Neutrophil (primary cell): ENCODE results near the gene CACNA2D4.
"Not testable (repeated sequence)": the region's sequence is repeated elsewhere in the genome, so short reads cannot be mapped to it uniquely, and the experiment has no call there.

Experiments
- H3K27ac ChIP-seq: fragments of 200-600 bp; sonication (generic); 2 replicates; pipeline ENCODE4 v1.5.1; 2016; ENCODE audit warnings: mild to moderate bottlenecking, moderate library complexity
- H3K27me3 ChIP-seq: fragments of 200-600 bp; sonication (generic); 2 replicates; pipeline ENCODE4 v1.6.0; 2016; ENCODE audit warnings: mild to moderate bottlenecking
- H3K36me3 ChIP-seq: fragments of 200-600 bp; sonication (generic); 2 replicates; pipeline ENCODE4 v1.5.1; 2017
- H3K4me1 ChIP-seq, 2 experiments: fragments of 200-600 bp in 1 of 2; sonication (generic) in 1 of 2; 1 replicate in 1 of 2; 2 replicates in 1 of 2; pipeline versions ENCODE4 v1.5.1 to v1.6.1; 2013 to 2016; ENCODE audit warnings: low read depth in 1 of 2, low read length in 1 of 2, mild to moderate bottlenecking in 1 of 2, moderate library complexity in 1 of 2; ENCODE audit not compliant: control insufficient read depth in 1 of 2, insufficient read depth in 1 of 2
- H3K4me3 ChIP-seq, 2 experiments: fragments of 200-600 bp in 1 of 2; sonication (generic) in 1 of 2; 1 replicate in 1 of 2; 2 replicates in 1 of 2; pipeline ENCODE4 v1.5.1; 2013 to 2016; ENCODE audit warnings: low read depth in 1 of 2, low read length in 1 of 2, mild to moderate bottlenecking in 1 of 2, moderate library complexity in 1 of 2
- H3K9me3 ChIP-seq: fragments of 200-600 bp; sonication (generic); 2 replicates; pipeline ENCODE4 v1.5.1; 2016
- CTCF ChIP-seq: fragments of 200-600 bp; sonication (generic); IDR thresholded peaks from 2 replicates; pipeline ENCODE4 v1.5.1; 2016; ENCODE audit warnings: antibody characterized with exemption

Gene CACNA2D4

GRCh38 chr12:1819050-1819449, 99.4 kb downstream of the CACNA2D4 start:
- H3K4me3 ChIP-seq = no peak overlapping the region
- peaks cover 6 to 9% of the 10 kb centered on the region in 2 experiments for H3K4me1 ChIP-seq
- no peak for TF ChIP-seq CTCF
- H3K27ac ChIP-seq = no peak overlapping the region
- no peaks in the 10 kb centered on the region for H3K36me3 ChIP-seq
- no peaks in the 10 kb centered on the region for H3K9me3 ChIP-seq
- H3K27me3 ChIP-seq = peaks cover 61% of the 10 kb centered on the region

GRCh38 chr12:1817928-1818327, 100.5 kb downstream of the CACNA2D4 start:
- not testable (repeated sequence) for H3K36me3 ChIP-seq, H3K4me3 ChIP-seq, H3K27ac ChIP-seq, H3K9me3 ChIP-seq
- peaks cover 18 to 20% of the 10 kb centered on the region in 2 experiments for H3K4me1 ChIP-seq
- H3K27me3 ChIP-seq = peaks cover 56% of the 10 kb centered on the region

GRCh38 chr12:1816730-1817348, 101.6 kb downstream of the CACNA2D4 start:
- peaks cover 28 to 31% of the 10 kb centered on the region in 2 experiments for H3K4me1 ChIP-seq
- no peak overlapping the region for H3K4me3 ChIP-seq
- no peak for TF ChIP-seq CTCF
- no peaks in the 10 kb centered on the region for H3K36me3 ChIP-seq
- no peaks in the 10 kb centered on the region for H3K9me3 ChIP-seq
- H3K27ac ChIP-seq = no peak overlapping the region
- H3K27me3 ChIP-seq = peaks cover 45% of the 10 kb centered on the region

- Histone ChIP-seq H3K27me3 (peaks cover 37% of the 10 kb centered on the region), H3K9me3 (no peaks in the 10 kb centered on the region), H3K4me3 (no peak overlapping the region), H3K27ac (no peak overlapping the region), H3K4me1 (peaks cover 36 to 39% of the 10 kb centered on the region in 2 experiments), H3K36me3 (no peaks in the 10 kb centered on the region)
- no peak for TF ChIP-seq CTCF
These were observed 102.4 kb downstream of the CACNA2D4 start for GRCh38 chr12:1815814-1816729.

- Histone ChIP-seq H3K36me3 (no peaks in the 10 kb centered on the region), H3K4me1 (peaks cover 38 to 41% of the 10 kb centered on the region in 2 experiments)
- no peak for TF ChIP-seq CTCF
These were observed 103.3 kb downstream of the CACNA2D4 start for GRCh38 chr12:1815108-1815507.

GRCh38 chr12:1814266-1814665, 104.2 kb downstream of the CACNA2D4 start:
- Histone ChIP-seq H3K9me3 (no peaks in the 10 kb centered on the region), H3K4me1 (peaks cover 38 to 41% of the 10 kb centered on the region in 2 experiments), H3K4me3 (no peak overlapping the region), H3K36me3 (no peaks in the 10 kb centered on the region), H3K27ac (peak overlapping the region; percentile 97), H3K27me3 (peaks cover 19% of the 10 kb centered on the region)
- no peak for TF ChIP-seq CTCF

More at GRCh38 chr12:1815108-1815507, 103.3 kb downstream of the CACNA2D4 start:
- Histone ChIP-seq H3K27ac (no peak overlapping the region), H3K9me3 (no peaks in the 10 kb centered on the region), H3K4me3 (no peak overlapping the region), H3K27me3 (peaks cover 28% of the 10 kb centered on the region)
